Liver (tissue), 3 donors: ENCODE data around the gene WRAP73.

Source experiments
- EGR1 ChIP-seq, 2 donors: IDR thresholded peaks; 2 replicates each; pipeline ENCODE4 v1.6.1; 2016 to 2018; ENCODE audit warnings: antibody characterized with exemption in 2 of 2, low read depth in 2 of 2
- GABPA ChIP-seq, 2 donors: IDR thresholded peaks in 1 of 2; conservative IDR thresholded peaks in 1 of 2; 2 replicates each; pipeline ENCODE4 v1.6.1; 2016; ENCODE audit warnings: antibody characterized with exemption in 2 of 2, mild to moderate bottlenecking in 1 of 2, moderate library complexity in 1 of 2
- HNF4A ChIP-seq, 2 donors: conservative IDR thresholded peaks; 2 replicates each; pipeline ENCODE4 v1.6.1; 2016; ENCODE audit warnings: antibody characterized with exemption in 2 of 2, mild to moderate bottlenecking in 2 of 2
- HNF4G ChIP-seq: IDR thresholded peaks from 2 replicates; pipeline ENCODE4 v1.6.1; 2016; ENCODE audit warnings: antibody characterized with exemption
- JUND ChIP-seq, 2 donors: IDR thresholded peaks; 2 replicates each; pipeline ENCODE4 v1.6.1; 2016; ENCODE audit warnings: antibody characterized with exemption in 2 of 2
- MAX ChIP-seq: IDR thresholded peaks from 2 replicates; pipeline ENCODE4 v1.6.1; 2016; ENCODE audit warnings: antibody characterized with exemption
- RAD21 ChIP-seq, 2 donors: IDR thresholded peaks; 2 replicates each; pipeline ENCODE4 v1.6.1; 2016; ENCODE audit warnings: antibody characterized with exemption in 2 of 2, mild to moderate bottlenecking in 2 of 2
- REST ChIP-seq: IDR thresholded peaks from 2 replicates; pipeline ENCODE4 v1.6.1; 2016; ENCODE audit warnings: antibody characterized with exemption, mild to moderate bottlenecking
- SP1 ChIP-seq: IDR thresholded peaks from 2 replicates; pipeline ENCODE4 v1.6.1; 2018; ENCODE audit warnings: antibody characterized with exemption, mild to moderate bottlenecking
- TAF1 ChIP-seq: conservative IDR thresholded peaks from 2 replicates; pipeline ENCODE4 v1.6.1; 2016; ENCODE audit warnings: antibody characterized with exemption, mild to moderate bottlenecking
- YY1 ChIP-seq: IDR thresholded peaks from 2 replicates; pipeline ENCODE4 v1.6.1; 2016; ENCODE audit warnings: antibody characterized with exemption, mild to moderate bottlenecking
- ZBTB33 ChIP-seq: IDR thresholded peaks from 2 replicates; pipeline ENCODE4 v1.6.1; 2016; ENCODE audit warnings: antibody characterized with exemption
- TF ChIP-seq, protein P1 (sequence below): fragments of 150-350 bp; IDR thresholded peaks from 2 replicates; pipeline ENCODE4 v1.5.1; 2017; ENCODE audit warnings: improper control_type of control experiment, low read depth, low read length; ENCODE audit not compliant: missing input control
- donor health status: healthy.
- donor health status: healthy.

GRCh38 chr1:3581296-3582036 lies 68.4 kb downstream of the WRAP73 start:
- TF ChIP-seq MAX (no peak), TAF1 (no peak), JUND (IDR thresholded peaks at IDR 0.05) (no peak), REST (no peak), RAD21 (IDR thresholded peaks at IDR 0.05) (no peak), HNF4A (conservative IDR thresholded peaks at IDR 0.05) (no peak), ZBTB33 (no peak), EGR1 (IDR thresholded peaks at IDR 0.05; ENCODE audit: low read depth in 2 of 2) (no peak), YY1 (no peak), HNF4G (no peak), SP1 (no peak), GABPA (IDR thresholded peaks at IDR 0.05 in 1 of 2, conservative IDR thresholded peaks at IDR 0.05 in 1 of 2) (no peak)
- TF ChIP-seq, protein P1, sequence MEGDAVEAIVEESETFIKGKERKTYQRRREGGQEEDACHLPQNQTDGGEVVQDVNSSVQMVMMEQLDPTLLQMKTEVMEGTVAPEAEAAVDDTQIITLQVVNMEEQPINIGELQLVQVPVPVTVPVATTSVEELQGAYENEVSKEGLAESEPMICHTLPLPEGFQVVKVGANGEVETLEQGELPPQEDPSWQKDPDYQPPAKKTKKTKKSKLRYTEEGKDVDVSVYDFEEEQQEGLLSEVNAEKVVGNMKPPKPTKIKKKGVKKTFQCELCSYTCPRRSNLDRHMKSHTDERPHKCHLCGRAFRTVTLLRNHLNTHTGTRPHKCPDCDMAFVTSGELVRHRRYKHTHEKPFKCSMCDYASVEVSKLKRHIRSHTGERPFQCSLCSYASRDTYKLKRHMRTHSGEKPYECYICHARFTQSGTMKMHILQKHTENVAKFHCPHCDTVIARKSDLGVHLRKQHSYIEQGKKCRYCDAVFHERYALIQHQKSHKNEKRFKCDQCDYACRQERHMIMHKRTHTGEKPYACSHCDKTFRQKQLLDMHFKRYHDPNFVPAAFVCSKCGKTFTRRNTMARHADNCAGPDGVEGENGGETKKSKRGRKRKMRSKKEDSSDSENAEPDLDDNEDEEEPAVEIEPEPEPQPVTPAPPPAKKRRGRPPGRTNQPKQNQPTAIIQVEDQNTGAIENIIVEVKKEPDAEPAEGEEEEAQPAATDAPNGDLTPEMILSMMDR, result no peak
